Body of pancreas (tissue), 4 donors: ENCODE results near the gene MYOCD. TPM values are rescaled to one million over a fixed set of nuclear protein-coding genes. Genes with fewer than 3 reads are reported as not detected.

ENCODE experiments used
- ATAC-seq: fragments of 150-250 bp; one replicate; pipeline ENCODE4 v1.9.1; 2016
- DNase-seq, 4 donors: peaks; one replicate each; pipeline ENCODE4 v3.0.0-alpha.2; 2019
- H3K27ac ChIP-seq, 4 donors: fragments of 200-600 bp; sonication (generic); 1 replicate in 3 of 4; 2 replicates in 1 of 4; pipeline versions ENCODE4 v1.5.1 to v1.6.1; 2016 to 2019; ENCODE audit warnings: mild to moderate bottlenecking in 1 of 4, mixed read lengths in 1 of 4, moderate library complexity in 1 of 4
- H3K27me3 ChIP-seq, 2 donors: fragments of 200-600 bp; sonication (generic); one replicate each; pipeline ENCODE4 v1.6.0; 2016; ENCODE audit warnings: mild to moderate bottlenecking in 1 of 2
- H3K36me3 ChIP-seq, 2 donors: fragments of 200-600 bp; sonication (generic); replicated peaks in 1 of 2; 2 replicates each; pipeline ENCODE4 v1.5.1; 2016; ENCODE audit warnings: low read depth in 2 of 2; ENCODE audit not compliant: insufficient read depth in 1 of 2
- H3K4me1 ChIP-seq: fragments of 200-600 bp; sonication (generic); one replicate; pipeline ENCODE4 v1.6.0; 2016
- H3K4me3 ChIP-seq, 2 donors: fragments of 200-600 bp; sonication (generic); 1 replicate in 1 of 2; 2 replicates in 1 of 2; pipeline ENCODE4 v1.5.1; 2016 to 2019
- H3K9me3 ChIP-seq, 3 donors: fragments of 200-600 bp; sonication (generic); 1 replicate in 2 of 3; 2 replicates in 1 of 3; pipeline ENCODE4 v1.5.1; 2016
- CTCF ChIP-seq, 7 experiments: fragments of 450-650 bp in 4 of 7; fragments of 200-600 bp in 3 of 7; sonication (generic) in 3 of 7; IDR thresholded peaks; one replicate each; pipeline ENCODE4 v1.5.1; 2016 to 2019; ENCODE audit warnings: antibody characterized with exemption in 7 of 7
- POLR2A ChIP-seq, 3 donors: fragments of 450-650 bp; IDR thresholded peaks; one replicate each; pipeline ENCODE4 v1.6.1; 2016; ENCODE audit warnings: antibody characterized with exemption in 3 of 3, mild to moderate bottlenecking in 2 of 3
- WGBS, 2 donors: methylation state at CpG; one replicate each; pipeline ENCODE4 v1.1.5; 2017; 5-methylcytosine and 5-hydroxymethylcytosine counted together
- intact Hi-C: fragments of 100-400 bp; cut with DNase I; formaldehyde crosslinking; loops from one replicate; pipeline ENCODE4 v1.15.1; 2023
- total RNA-seq, 2 donors: library from RNA; depleted of rRNA; stranded (reverse); fragments of >200 nt; gene quantifications; one replicate each; pipeline ENCODE4 v1.1.0, GENCODE V29; 2016

MYOCD gene
- total RNA-seq, 2 donors from 2014 or later, result 0.52 to 0.66 TPM

- H3K27ac ChIP-seq, result no peak overlapping the region
- H3K4me3 ChIP-seq, result no peak overlapping the region
- TF ChIP-seq CTCF (IDR thresholded peaks at IDR 0.05), result no peak
- H3K4me1 ChIP-seq, result peaks cover 13% of the 10 kb centered on the region
- H3K36me3 ChIP-seq, result no peaks in the 10 kb centered on the region
- ATAC-seq (no peak), DNase-seq (no peak)
- no peaks in the 10 kb centered on the region for H3K9me3 ChIP-seq
- no peaks in the 10 kb centered on the region for H3K27me3 ChIP-seq
- 62 to 80% methylated on average over 4 of the region's 4 CpGs for WGBS, 2 donors
- intact Hi-C loops, result no loop called here
Observed at GRCh38 chr17:12736526-12736925, 70.8 kb downstream of the MYOCD start.

GRCh38 chr17:12737740-12738469 lies 72.2 kb downstream of the MYOCD start:
- H3K36me3 ChIP-seq, result no peaks in the 10 kb centered on the region
- TF ChIP-seq POLR2A (IDR thresholded peaks at IDR 0.05), result no peak
- TF ChIP-seq CTCF (IDR thresholded peaks at IDR 0.05), result no peak
- H3K27me3 ChIP-seq, result no peaks in the 10 kb centered on the region
- DNase-seq (no peak), ATAC-seq (no peak)
- peaks cover 21% of the 10 kb centered on the region for H3K4me1 ChIP-seq
- intact Hi-C loops, result no loop called here
- 45 to 53% methylated on average over 7 of the region's 7 CpGs for WGBS, 2 donors
- no peak overlapping the region for H3K4me3 ChIP-seq
- no peaks in the 10 kb centered on the region for H3K9me3 ChIP-seq
- H3K27ac ChIP-seq, result no peak overlapping the region

DNA sequence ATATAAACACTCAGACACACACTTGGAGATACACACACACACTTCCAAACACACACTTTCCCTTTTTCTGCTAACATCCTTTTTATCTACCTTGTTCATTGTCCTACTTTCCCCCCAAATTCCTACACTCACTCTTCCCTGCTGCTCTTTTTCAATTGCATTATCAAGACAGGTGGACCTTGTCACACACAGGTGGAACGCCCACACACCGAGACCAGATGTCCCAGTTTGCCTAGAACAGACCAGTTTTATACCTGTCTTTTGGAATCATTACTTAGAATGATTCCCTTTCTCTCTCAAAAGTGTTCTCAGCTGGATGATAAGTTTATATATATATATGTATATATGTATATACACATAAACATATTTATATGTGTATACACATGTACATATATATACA lies 72.9 kb downstream of the MYOCD start:
- DNase-seq, result no peak
- Histone ChIP-seq H3K36me3 (no peaks in the 10 kb centered on the region), H3K27ac (no peak overlapping the region), H3K4me3 (no peak overlapping the region), H3K9me3 (no peaks in the 10 kb centered on the region), H3K4me1 (peaks cover 21% of the 10 kb centered on the region), H3K27me3 (no peaks in the 10 kb centered on the region)
- no peak for ATAC-seq
- WGBS, 2 donors, result 33 to 51% methylated on average over 2 of the region's 2 CpGs
- intact Hi-C loops, result no loop called here
- TF ChIP-seq CTCF (IDR thresholded peaks at IDR 0.05) (no peak), POLR2A (IDR thresholded peaks at IDR 0.05) (no peak)

- Histone ChIP-seq H3K9me3 (no peaks in the 10 kb centered on the region), H3K36me3 (no peaks in the 10 kb centered on the region), H3K27me3 (no peaks in the 10 kb centered on the region), H3K4me3 (no peak overlapping the region), H3K27ac (no peak overlapping the region), H3K4me1 (peaks cover 27% of the 10 kb centered on the region)
- TF ChIP-seq CTCF (IDR thresholded peaks at IDR 0.05) (no peak), POLR2A (IDR thresholded peaks at IDR 0.05) (no peak)
- 60 to 70% methylated on average over 4 of the region's 4 CpGs for WGBS, 2 donors
- intact Hi-C loops, result no loop called here
- DNase-seq (no peak), ATAC-seq (no peak)
Observed at GRCh38 chr17:12739500-12739899, 73.8 kb downstream of the MYOCD start.

DNA sequence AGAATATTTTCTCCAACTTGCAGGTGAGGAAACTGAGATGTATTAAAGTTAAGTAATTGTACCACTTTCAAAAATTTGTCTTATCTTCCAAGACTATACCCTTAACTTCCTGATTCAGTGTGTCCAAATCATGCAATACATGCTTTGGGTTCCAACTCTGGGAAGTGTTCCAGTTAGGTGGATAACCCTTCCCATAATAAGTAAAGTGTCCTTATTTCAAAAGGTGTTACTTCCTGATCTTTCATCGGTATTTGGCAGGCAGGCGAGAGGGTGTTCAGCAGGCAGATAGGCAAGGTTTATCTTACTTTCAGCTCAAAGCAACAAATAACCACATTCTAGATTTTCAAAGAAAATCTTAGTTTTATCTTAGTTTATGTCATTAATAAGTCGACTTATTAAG lies 77.4 kb downstream of the MYOCD start:
- H3K4me1 ChIP-seq, result peaks cover 21% of the 10 kb centered on the region
- peak overlapping the region in 1 of 4 donors; percentile 63 for H3K27ac ChIP-seq
- H3K9me3 ChIP-seq, result no peaks in the 10 kb centered on the region
- H3K27me3 ChIP-seq, result no peaks in the 10 kb centered on the region
- peak in 1 of 4 donors; percentile 13 for DNase-seq
- no peak overlapping the region for H3K4me3 ChIP-seq
- no peak for ATAC-seq
- 25 to 34% methylated on average over 3 of the region's 3 CpGs for WGBS, 2 donors
- TF ChIP-seq POLR2A (IDR thresholded peaks at IDR 0.05) (no peak), CTCF (IDR thresholded peaks at IDR 0.05) (no peak)
- intact Hi-C loops, result loop anchor here (10.0 kb wide), 1 partner anchor 198 kb away; no protein-coding TSS in a partner anchor
- H3K36me3 ChIP-seq, result no peaks in the 10 kb centered on the region
